Neutrophil (primary cell): ENCODE measurements around the gene ZNF804B.

Experiments
- H3K27ac ChIP-seq: fragments of 200-600 bp; sonication (generic); 2 replicates; pipeline ENCODE4 v1.5.1; 2016; ENCODE audit warnings: mild to moderate bottlenecking, moderate library complexity
- H3K27me3 ChIP-seq: fragments of 200-600 bp; sonication (generic); 2 replicates; pipeline ENCODE4 v1.6.0; 2016; ENCODE audit warnings: mild to moderate bottlenecking
- H3K36me3 ChIP-seq: fragments of 200-600 bp; sonication (generic); 2 replicates; pipeline ENCODE4 v1.5.1; 2017
- H3K4me1 ChIP-seq, 2 experiments: fragments of 200-600 bp in 1 of 2; sonication (generic) in 1 of 2; 1 replicate in 1 of 2; 2 replicates in 1 of 2; pipeline versions ENCODE4 v1.5.1 to v1.6.1; 2013 to 2016; ENCODE audit warnings: low read depth in 1 of 2, low read length in 1 of 2, mild to moderate bottlenecking in 1 of 2, moderate library complexity in 1 of 2; ENCODE audit not compliant: control insufficient read depth in 1 of 2, insufficient read depth in 1 of 2
- H3K4me3 ChIP-seq, 2 experiments: fragments of 200-600 bp in 1 of 2; sonication (generic) in 1 of 2; 1 replicate in 1 of 2; 2 replicates in 1 of 2; pipeline ENCODE4 v1.5.1; 2013 to 2016; ENCODE audit warnings: low read depth in 1 of 2, low read length in 1 of 2, mild to moderate bottlenecking in 1 of 2, moderate library complexity in 1 of 2
- H3K9me3 ChIP-seq: fragments of 200-600 bp; sonication (generic); 2 replicates; pipeline ENCODE4 v1.5.1; 2016
- TF ChIP-seq, protein P1 (sequence below): fragments of 200-600 bp; sonication (generic); IDR thresholded peaks from 2 replicates; pipeline ENCODE4 v1.5.1; 2016; ENCODE audit warnings: antibody characterized with exemption

ZNF804B gene

DNA sequence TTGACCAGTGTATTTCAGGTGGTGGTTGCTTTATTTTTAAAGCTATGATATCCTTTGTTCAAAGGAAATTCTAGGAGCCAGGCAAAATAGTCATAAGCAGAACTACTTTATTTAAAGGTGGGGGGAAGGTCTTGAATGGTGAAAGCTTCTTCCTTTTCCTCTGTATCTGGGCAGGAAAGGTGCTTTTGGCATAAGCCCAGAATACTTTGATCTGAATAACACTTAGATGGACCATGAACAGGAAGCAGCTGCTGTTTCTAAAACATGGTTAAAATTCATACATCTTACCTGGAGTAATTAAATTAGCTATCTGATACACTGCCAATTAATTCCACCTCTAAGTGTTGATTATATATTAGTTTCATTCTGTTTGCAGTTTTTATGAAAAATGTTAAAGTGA is 13.3 kb downstream of the ZNF804B start:
- TF ChIP-seq, protein P1, sequence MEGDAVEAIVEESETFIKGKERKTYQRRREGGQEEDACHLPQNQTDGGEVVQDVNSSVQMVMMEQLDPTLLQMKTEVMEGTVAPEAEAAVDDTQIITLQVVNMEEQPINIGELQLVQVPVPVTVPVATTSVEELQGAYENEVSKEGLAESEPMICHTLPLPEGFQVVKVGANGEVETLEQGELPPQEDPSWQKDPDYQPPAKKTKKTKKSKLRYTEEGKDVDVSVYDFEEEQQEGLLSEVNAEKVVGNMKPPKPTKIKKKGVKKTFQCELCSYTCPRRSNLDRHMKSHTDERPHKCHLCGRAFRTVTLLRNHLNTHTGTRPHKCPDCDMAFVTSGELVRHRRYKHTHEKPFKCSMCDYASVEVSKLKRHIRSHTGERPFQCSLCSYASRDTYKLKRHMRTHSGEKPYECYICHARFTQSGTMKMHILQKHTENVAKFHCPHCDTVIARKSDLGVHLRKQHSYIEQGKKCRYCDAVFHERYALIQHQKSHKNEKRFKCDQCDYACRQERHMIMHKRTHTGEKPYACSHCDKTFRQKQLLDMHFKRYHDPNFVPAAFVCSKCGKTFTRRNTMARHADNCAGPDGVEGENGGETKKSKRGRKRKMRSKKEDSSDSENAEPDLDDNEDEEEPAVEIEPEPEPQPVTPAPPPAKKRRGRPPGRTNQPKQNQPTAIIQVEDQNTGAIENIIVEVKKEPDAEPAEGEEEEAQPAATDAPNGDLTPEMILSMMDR = no peak
- H3K4me1 ChIP-seq = no peaks in the 10 kb centered on the region
- no peak overlapping the region for H3K27ac ChIP-seq
- H3K27me3 ChIP-seq = no peaks in the 10 kb centered on the region
- H3K36me3 ChIP-seq = no peaks in the 10 kb centered on the region
- H3K4me3 ChIP-seq = no peak overlapping the region
- H3K9me3 ChIP-seq = no peaks in the 10 kb centered on the region

DNA sequence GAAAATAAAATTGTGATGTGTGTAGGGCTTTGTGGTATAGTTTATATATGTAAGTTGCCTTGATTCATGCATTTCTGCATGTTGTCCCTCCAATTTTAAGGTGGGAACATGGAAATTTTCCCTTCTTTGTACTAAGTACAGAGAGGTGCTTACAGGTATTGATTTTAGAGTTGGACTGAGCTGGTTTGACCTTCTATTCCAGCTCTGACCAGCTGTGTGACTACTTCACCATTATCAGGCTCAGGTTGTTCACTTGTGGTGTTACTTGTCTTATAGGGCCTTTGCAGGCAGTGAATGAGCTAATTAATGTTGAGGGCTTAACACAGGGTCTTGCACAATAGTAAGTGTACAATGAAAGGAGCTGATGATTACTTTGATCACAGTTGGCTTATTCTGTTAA is 16.3 kb downstream of the ZNF804B start:
- Histone ChIP-seq H3K36me3 (no peaks in the 10 kb centered on the region), H3K27ac (no peak overlapping the region), H3K4me1 (no peaks in the 10 kb centered on the region), H3K27me3 (no peaks in the 10 kb centered on the region), H3K4me3 (no peak overlapping the region), H3K9me3 (no peaks in the 10 kb centered on the region)
- TF ChIP-seq, protein P1 = no peak

DNA sequence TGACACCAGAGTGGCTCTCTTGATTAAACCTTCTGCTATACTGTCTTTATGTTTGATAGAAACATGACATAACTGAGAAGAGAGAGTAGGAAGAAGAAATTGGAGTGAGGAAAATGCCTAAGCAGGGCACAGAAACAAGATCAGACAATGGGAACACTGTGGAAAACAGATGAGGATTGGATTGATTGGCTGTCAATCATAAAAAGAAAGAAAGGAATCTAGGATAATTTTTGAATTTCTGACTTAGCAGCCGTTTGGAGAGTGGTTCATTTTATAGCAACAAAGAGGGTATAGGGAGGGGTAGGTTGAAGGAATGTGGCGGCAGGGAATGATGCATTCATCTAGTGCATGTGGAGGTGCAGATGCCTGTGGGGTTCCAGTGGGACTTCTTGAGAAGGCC is 28.3 kb downstream of the ZNF804B start:
- H3K27me3 ChIP-seq = no peaks in the 10 kb centered on the region
- TF ChIP-seq, protein P1 = no peak
- no peak overlapping the region for H3K27ac ChIP-seq
- H3K4me3 ChIP-seq = no peak overlapping the region
- H3K4me1 ChIP-seq = no peaks in the 10 kb centered on the region
- no peaks in the 10 kb centered on the region for H3K9me3 ChIP-seq
- H3K36me3 ChIP-seq = no peaks in the 10 kb centered on the region

GRCh38 chr7:88789480-88790064 is 30.1 kb downstream of the ZNF804B start:
- Histone ChIP-seq H3K27ac (no peak overlapping the region), H3K9me3 (no peaks in the 10 kb centered on the region), H3K4me1 (no peaks in the 10 kb centered on the region), H3K36me3 (no peaks in the 10 kb centered on the region), H3K27me3 (no peaks in the 10 kb centered on the region), H3K4me3 (no peak overlapping the region)
- TF ChIP-seq, protein P1 = no peak

DNA sequence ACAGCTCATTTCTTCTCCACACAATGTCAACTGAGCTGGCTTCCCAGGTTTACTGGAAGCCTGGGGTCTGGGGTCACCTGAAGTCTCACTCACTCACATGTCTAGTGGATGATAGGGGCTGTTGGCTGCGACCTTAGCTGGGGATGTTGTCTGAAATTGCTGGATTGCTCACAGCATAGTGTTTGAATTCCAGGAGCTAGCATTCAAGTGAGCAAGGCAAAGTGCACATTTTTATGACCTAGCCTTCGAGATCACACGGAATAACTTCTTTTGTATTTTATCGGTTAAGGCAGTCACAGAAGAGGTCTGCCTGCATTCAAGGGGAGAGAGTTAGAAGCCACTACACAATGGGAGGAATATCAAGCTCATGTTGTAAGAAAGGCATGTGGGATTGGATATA is 32.4 kb downstream of the ZNF804B start:
- Histone ChIP-seq H3K27ac (no peak overlapping the region), H3K27me3 (no peaks in the 10 kb centered on the region), H3K4me3 (no peak overlapping the region), H3K9me3 (no peaks in the 10 kb centered on the region), H3K4me1 (no peaks in the 10 kb centered on the region), H3K36me3 (no peaks in the 10 kb centered on the region)
- TF ChIP-seq, protein P1 = no peak

DNA sequence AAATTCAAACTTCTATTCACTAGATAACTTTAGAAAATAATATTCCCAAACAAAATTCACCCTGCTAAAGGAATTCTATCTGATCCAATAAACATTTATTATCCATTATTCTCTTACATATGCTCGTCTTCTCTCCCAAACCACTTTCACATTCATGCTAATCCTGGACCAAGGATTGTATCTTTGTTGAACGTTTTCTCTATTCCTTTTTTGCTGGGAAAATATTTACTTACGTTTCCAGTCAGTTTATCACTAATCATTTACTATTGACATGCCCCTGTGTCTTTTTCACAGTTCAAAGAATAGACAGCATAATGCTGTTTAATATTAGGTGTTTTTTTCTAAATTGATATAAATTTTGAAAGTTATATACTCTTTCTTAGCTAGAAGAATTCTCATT is 32.9 kb downstream of the ZNF804B start:
- no peaks in the 10 kb centered on the region for H3K4me1 ChIP-seq
- no peaks in the 10 kb centered on the region for H3K27me3 ChIP-seq
- no peak overlapping the region for H3K4me3 ChIP-seq
- TF ChIP-seq, protein P1 = no peak
- H3K36me3 ChIP-seq = no peaks in the 10 kb centered on the region
- H3K9me3 ChIP-seq = no peaks in the 10 kb centered on the region
- no peak overlapping the region for H3K27ac ChIP-seq
